Hepatocyte (in vitro differentiated cells): Measurements from ENCODE around the gene DCAF11.

Experiments used
- CTCF ChIP-seq: fragments of 200-600 bp; sonication (generic); IDR thresholded peaks from 2 replicates; pipeline ENCODE4 v1.5.1; 2016; ENCODE audit warnings: antibody characterized with exemption, mild to moderate bottlenecking; ENCODE audit not compliant: poor library complexity
- EZH2 ChIP-seq: fragments of 200-600 bp; sonication (generic); IDR thresholded peaks from 2 replicates; pipeline ENCODE4 v1.6.1; 2016; ENCODE audit warnings: antibody characterized with exemption, mild to moderate bottlenecking, borderline replicate concordance
- EZH2phosphoT487 ChIP-seq: fragments of 200-600 bp; sonication (generic); IDR thresholded peaks from one replicate; pipeline ENCODE4 v1.6.1; 2018; ENCODE audit warnings: antibody characterized with exemption, mild to moderate bottlenecking, low read depth, moderate library complexity; ENCODE audit not compliant: unreplicated experiment, severe bottlenecking

- no peak for TF ChIP-seq CTCF
- no peak for TF ChIP-seq EZH2
- no peak for TF ChIP-seq EZH2phosphoT487
Observed at GRCh38 chr14:24115422-24116127, 998 bp downstream of the DCAF11 start.
